GM12878 (cell line): ENCODE data around the gene DENND1B. TPM values are rescaled to one million over a fixed set of nuclear protein-coding genes. Genes with fewer than 3 reads are reported as not detected.

ENCODE experiments used
- ATAC-seq: fragments of 200-7000 bp; cut with Tn5 transposase; 3 replicates; pipeline ENCODE4 v1.9.1; 2020; ENCODE audit warnings: mild to moderate bottlenecking, moderate library complexity
- BruUV-seq: library from RNA; stranded (reverse); fragments of 400-500 nt; replicated peaks from 2 replicates; lab custom pipeline; 2021; lab: Mats Ljungman, UMichigan
- CTCF ChIA-PET: fragments of 300-600 bp; sonication (Branson Sonifier 250); formaldehyde crosslinking; extraction: SDS; loops from one replicate; lab custom pipeline; 2021; ENCODE audit warnings: inconsistent platforms; lab: Yijun Ruan, JAX
- POLR2A ChIA-PET: fragments of 350-600 bp; formaldehyde crosslinking; extraction: SDS; loops from one replicate; lab custom pipeline; 2021; ENCODE audit warnings: inconsistent platforms; lab: Charles Lee
- RAD21 ChIA-PET: fragments of 300-600 bp; sonication (Branson Sonifier 250); formaldehyde crosslinking; loops from one replicate; lab custom pipeline; 2023; ENCODE audit warnings: antibody characterized with exemption; ENCODE audit not compliant: unreplicated experiment; lab: Charles Lee
- SMC1A ChIA-PET: fragments of 300-600 bp; sonication (Branson Sonifier 250); formaldehyde crosslinking; loops from one replicate; lab custom pipeline; 2023; ENCODE audit not compliant: unreplicated experiment, uncharacterized antibody; lab: Charles Lee
- DNase-seq: peaks from one replicate; pipeline ENCODE4 v3.0.0-alpha.2; 2011; ENCODE audit warnings: low read depth, low spot score
- FAIRE-seq: peaks from 3 replicates; lab custom pipeline; 2011; peaks lifted over from hg19 to GRCh38; lab: Jason Lieb, UNC
- H2AFZ ChIP-seq: 2 replicates; pipeline ENCODE4 v1.6.0; 2011; ENCODE audit warnings: low read depth, low read length, control low read depth; ENCODE audit not compliant: control insufficient read depth
- H3K27ac ChIP-seq: 2 replicates; pipeline ENCODE4 v1.5.1; 2011; ENCODE audit warnings: control low read depth; ENCODE audit not compliant: control insufficient read depth, insufficient read depth
- H3K27me3 ChIP-seq, 2 experiments: replicated peaks in 1 of 2; 2 replicates each; pipeline versions ENCODE4 v1.6.0 to v1.6.1; 2011; ENCODE audit warnings: low read length in 1 of 2; ENCODE audit not compliant: control insufficient read depth in 2 of 2, insufficient read depth in 2 of 2
- H3K36me3 ChIP-seq, 2 experiments: 2 replicates each; pipeline ENCODE4 v1.5.1; 2011; ENCODE audit warnings: low read length in 1 of 2; ENCODE audit not compliant: control insufficient read depth in 2 of 2, insufficient read depth in 2 of 2
- H3K4me1 ChIP-seq: 2 replicates; pipeline ENCODE4 v1.6.1; 2011; ENCODE audit warnings: mild to moderate bottlenecking, low read length, moderate library complexity, mixed read lengths; ENCODE audit not compliant: control insufficient read depth, insufficient read depth
- H3K4me2 ChIP-seq: 2 replicates; pipeline ENCODE4 v1.6.0; 2011; ENCODE audit warnings: control low read depth; ENCODE audit not compliant: control insufficient read depth, insufficient read depth
- H3K4me3 ChIP-seq: fragments of 200-600 bp; sonication (generic); 2 replicates; pipeline ENCODE4 v1.5.1; 2016
- H3K79me2 ChIP-seq: 2 replicates; pipeline ENCODE4 v1.6.0; 2011; ENCODE audit warnings: low read length; ENCODE audit not compliant: control insufficient read depth, insufficient read depth
- H3K9ac ChIP-seq: 2 replicates; pipeline ENCODE4 v1.8.0; 2011; ENCODE audit warnings: low read length, control low read depth, mixed read lengths; ENCODE audit not compliant: control insufficient read depth, insufficient read depth
- H3K9me3 ChIP-seq: replicated peaks from 3 replicates; pipeline ENCODE4 v1.5.1; 2011; ENCODE audit warnings: mild to moderate bottlenecking, low read length; ENCODE audit not compliant: control insufficient read depth, insufficient read depth
- H4K20me1 ChIP-seq: 2 replicates; pipeline ENCODE4 v1.6.0; 2011; ENCODE audit not compliant: control insufficient read depth, insufficient read depth
- CBFB ChIP-seq: IDR thresholded peaks from 2 replicates; pipeline ENCODE4 v1.6.1; 2016; ENCODE audit warnings: antibody characterized with exemption, low read depth
- EGR1 ChIP-seq, 2 experiments: IDR thresholded peaks; 1 replicate in 1 of 2; 2 replicates in 1 of 2; pipeline ENCODE4 v1.6.1; 2011 to 2012; ENCODE audit warnings: low read depth in 2 of 2, low read length in 2 of 2, borderline replicate concordance in 1 of 2, mild to moderate bottlenecking in 1 of 2, moderate library complexity in 1 of 2
- FOXK2 ChIP-seq: fragments of 450-650 bp; IDR thresholded peaks from 2 replicates; pipeline ENCODE4 v1.6.1; 2017; ENCODE audit warnings: mild to moderate bottlenecking, moderate library complexity
- LARP7 ChIP-seq: fragments of 450-650 bp; IDR thresholded peaks from 2 replicates; pipeline ENCODE4 v1.6.1; 2017; ENCODE audit warnings: mild to moderate bottlenecking
- MTA2 ChIP-seq: fragments of 450-650 bp; IDR thresholded peaks from 2 replicates; pipeline ENCODE4 v1.6.1; 2016; ENCODE audit warnings: low read depth, mild to moderate bottlenecking, moderate library complexity
- PML ChIP-seq: IDR thresholded peaks from 2 replicates; pipeline ENCODE4 v1.6.1; 2012; ENCODE audit warnings: low read length, inconsistent platforms
- RELB ChIP-seq: fragments of 450-650 bp; IDR thresholded peaks from 2 replicates; pipeline ENCODE4 v1.6.1; 2017; ENCODE audit warnings: low read depth, mild to moderate bottlenecking, moderate library complexity
- TCF3 ChIP-seq: IDR thresholded peaks from 2 replicates; pipeline ENCODE4 v1.6.1; 2012; ENCODE audit warnings: low read depth, mild to moderate bottlenecking, low read length, borderline replicate concordance; ENCODE audit not compliant: insufficient read depth
- USF2 ChIP-seq: IDR thresholded peaks from 2 replicates; pipeline ENCODE4 v1.6.1; 2011; ENCODE audit warnings: low read depth, low read length, improper control_type of control experiment, borderline replicate concordance
- ZNF592 ChIP-seq: fragments of 450-650 bp; IDR thresholded peaks from 2 replicates; pipeline ENCODE4 v1.6.1; 2017; ENCODE audit warnings: mild to moderate bottlenecking, moderate library complexity
- ZZZ3 ChIP-seq: IDR thresholded peaks from 2 replicates; pipeline ENCODE4 v1.6.1; 2011; ENCODE audit warnings: low read depth; ENCODE audit not compliant: control insufficient read depth, insufficient read length
- WGBS: methylation state at CpG from one replicate; pipeline ENCODE4 v1.1.6; 2016; ENCODE audit warnings: low lambda C conversion rate; ENCODE audit not compliant: insufficient replicate concordance, insufficient coverage; ENCODE audit errors: missing lambda C conversion rate; 5-methylcytosine and 5-hydroxymethylcytosine counted together
- in situ Hi-C: fragments of 300-500 bp; cut with MboI; formaldehyde crosslinking; loops from 9 replicates; pipeline ENCODE4 v1.14.3; 2018; ENCODE audit warnings: mixed read lengths
- intact Hi-C: fragments of 100-400 bp; cut with micrococcal nuclease; formaldehyde crosslinking; loops from one replicate; pipeline ENCODE4 v1.14.2; 2022; ENCODE audit not compliant: unreplicated experiment
- polyA plus RNA-seq, 11 experiments: library from polyadenylated mRNA; depleted of rRNA in 4 of 11; unstranded in 6 of 11; stranded (reverse) in 5 of 11; fragments of >200 nt; fragmentation: Nextera tagmentation in 4 of 11; fragmentation: Illumina TruSeq in 1 of 11; extraction: Ambion mirVana in 4 of 11; extraction: Trizol in 1 of 11; gene quantifications; 1 replicate in 1 of 11; 2 replicates in 10 of 11; pipeline versions ENCODE4 v1.2.1 to v1.2.3, GENCODE V29; 2011 to 2016; ENCODE audit warnings: inconsistent platforms in 2 of 11, missing spikeins in 2 of 11, low read depth in 1 of 11
- total RNA-seq, 4 experiments: library from RNA; depleted of rRNA in 3 of 4; stranded (reverse); fragments of >200 nt in 3 of 4; fragmentation: Illumina TruSeq in 1 of 4; extraction: Trizol in 1 of 4; gene quantifications; 2 replicates each; pipeline versions ENCODE4 v1.2.1 to v1.2.3, GENCODE V29; 2013 to 2021
- TF ChIP-seq, protein P1 (sequence below): IDR thresholded peaks from 2 replicates; pipeline ENCODE4 v1.6.1; 2011; ENCODE audit warnings: borderline replicate concordance, low read depth, mild to moderate bottlenecking, moderate library complexity, low read length; ENCODE audit not compliant: insufficient read depth, poor library complexity, severe bottlenecking

The DENND1B gene
- total and polyA plus RNA-seq, 10 of the 15 experiments (the other 5 are each of a cell fraction or from before 2014, with no cell fraction given): 1.7 to 10.7 (median 8.0) TPM

DNA sequence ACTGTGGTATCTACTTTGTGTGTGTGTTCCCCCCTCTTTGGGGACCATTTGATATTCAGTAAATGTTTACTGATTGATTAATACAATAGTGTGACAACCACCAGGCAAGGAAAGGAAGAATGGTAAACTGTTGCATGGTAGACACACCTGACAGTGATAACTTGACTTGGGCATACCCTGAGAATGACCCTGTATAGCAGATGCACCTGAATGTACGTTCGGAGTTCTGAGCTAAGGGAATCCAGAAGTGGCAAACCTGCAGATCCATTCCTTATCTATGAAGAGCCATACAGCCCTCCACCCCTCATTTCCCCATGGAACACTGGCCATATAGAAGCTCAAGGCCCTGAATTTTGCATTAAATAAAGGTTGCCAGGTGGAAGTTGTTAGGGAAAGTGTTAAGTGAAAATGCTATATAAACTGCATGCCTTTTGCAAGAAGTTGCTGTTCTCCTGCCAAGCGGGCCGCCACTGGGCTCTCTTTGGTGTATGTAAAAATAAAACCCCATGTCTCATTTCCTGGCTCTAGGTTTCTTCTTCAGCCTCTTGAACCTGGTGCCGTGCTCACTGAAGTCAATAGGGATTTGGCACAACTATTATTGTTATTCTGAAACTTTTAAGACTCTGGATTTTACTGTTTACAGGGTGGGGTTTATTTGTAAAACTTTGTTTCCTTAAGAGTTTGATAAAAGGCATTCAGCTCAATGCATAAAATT, 32.6 kb upstream of the DENND1B start:
- H3K27ac ChIP-seq: no peak overlapping the region

More for the DNA sequence above, 32.6 kb upstream of the DENND1B start:
- Histone ChIP-seq H3K4me2 (no peak overlapping the region), H3K9ac (no peak overlapping the region), H4K20me1 (no peaks in the 10 kb centered on the region), H3K27me3 (no peaks in the 10 kb centered on the region), H3K79me2 (no peaks in the 10 kb centered on the region), H3K4me1 (peaks cover 5% of the 10 kb centered on the region; the same call in 1 of the 2 replicates), H2AFZ (no peak overlapping the region), H3K36me3 (no peaks in the 10 kb centered on the region), H3K4me3 (no peak overlapping the region), H3K9me3 (no peaks in the 10 kb centered on the region)
- in situ Hi-C loops: no loop called here
- no TSS peak for BruUV-seq
- intact Hi-C loops: no loop called here
- DNase-seq (no peak), FAIRE-seq (no peak), ATAC-seq (peak; percentile 56)
- TF ChIP-seq CBFB: no peak
- no peak for TF ChIP-seq FOXK2
- no peak for TF ChIP-seq LARP7
- no peak for TF ChIP-seq PML
- TF ChIP-seq ZNF592: no peak
- TF ChIP-seq RELB: no peak
- no peak for TF ChIP-seq EGR1 (IDR thresholded peaks at IDR 0.05; ENCODE audit: borderline replicate concordance in 1 of 2, low read depth in 2 of 2, low read length in 2 of 2)
- no peak for TF ChIP-seq USF2
- TF ChIP-seq, protein P1, sequence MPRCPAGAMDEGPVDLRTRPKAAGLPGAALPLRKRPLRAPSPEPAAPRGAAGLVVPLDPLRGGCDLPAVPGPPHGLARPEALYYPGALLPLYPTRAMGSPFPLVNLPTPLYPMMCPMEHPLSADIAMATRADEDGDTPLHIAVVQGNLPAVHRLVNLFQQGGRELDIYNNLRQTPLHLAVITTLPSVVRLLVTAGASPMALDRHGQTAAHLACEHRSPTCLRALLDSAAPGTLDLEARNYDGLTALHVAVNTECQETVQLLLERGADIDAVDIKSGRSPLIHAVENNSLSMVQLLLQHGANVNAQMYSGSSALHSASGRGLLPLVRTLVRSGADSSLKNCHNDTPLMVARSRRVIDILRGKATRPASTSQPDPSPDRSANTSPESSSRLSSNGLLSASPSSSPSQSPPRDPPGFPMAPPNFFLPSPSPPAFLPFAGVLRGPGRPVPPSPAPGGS: no peak
- no peak for TF ChIP-seq ZZZ3
- no peak for TF ChIP-seq MTA2
- TF ChIP-seq TCF3: no peak
- SMC1A ChIA-PET: interaction anchor here (0.7 to 2.5 kb wide), 11 partner anchors 10 to 192 kb away, joined by 3 to 10 read pairs (median 3); no protein-coding TSS in a partner anchor
- WGBS: 15% methylated on average over 5 of the region's 5 CpGs
- POLR2A ChIA-PET: no interaction called here
- RAD21 ChIA-PET: interaction anchor here (1.0 to 2.3 kb wide), 7 partner anchors 38 to 189 kb away, joined by 3 to 6 read pairs (median 4); no protein-coding TSS in a partner anchor
- CTCF ChIA-PET: interaction anchor here (0.7 to 1.7 kb wide), 8 partner anchors 32 to 1183 kb away, joined by 3 to 8 read pairs (median 4); partner anchors contain the start of gene DENND1B
